Measurements from ENCODE around the gene IDI1.

The IDI1 gene

DNA sequence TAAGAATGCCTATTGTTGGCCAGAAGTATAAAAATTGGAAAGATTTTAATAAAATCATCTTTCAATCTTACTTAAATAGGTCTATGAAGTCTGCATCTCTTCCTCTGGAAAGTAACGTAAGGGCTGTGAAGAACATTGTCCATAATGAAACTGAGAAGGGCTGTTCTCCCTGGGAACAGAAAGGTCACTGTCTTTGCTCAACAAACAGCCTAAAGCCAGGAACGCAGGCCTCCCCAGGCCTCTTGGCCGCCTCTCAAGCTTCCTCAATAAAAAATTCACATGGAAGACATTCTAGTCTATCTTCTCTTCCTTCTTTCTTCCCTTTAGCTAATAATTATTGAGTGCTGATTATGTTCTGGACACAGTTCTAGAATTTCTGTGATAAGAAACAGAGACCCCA, 14.2 kb downstream of the IDI1 start:
- H3K36me3 ChIP-seq (ENCODE audit: low read depth) = peaks cover 5% of the 10 kb centered on the region
- H3K4me1 ChIP-seq (ENCODE audit: insufficient read depth, poor library complexity, severe bottlenecking) = peaks cover 3% of the 10 kb centered on the region
- no peaks in the 10 kb centered on the region for H3K27me3 ChIP-seq (ENCODE audit: insufficient read depth, poor library complexity, severe bottlenecking)
- no peaks in the 10 kb centered on the region for H3K9me3 ChIP-seq (ENCODE audit: severe bottlenecking)
- no peak for ATAC-seq (ENCODE audit: low read depth)
- TF ChIP-seq, protein P1, sequence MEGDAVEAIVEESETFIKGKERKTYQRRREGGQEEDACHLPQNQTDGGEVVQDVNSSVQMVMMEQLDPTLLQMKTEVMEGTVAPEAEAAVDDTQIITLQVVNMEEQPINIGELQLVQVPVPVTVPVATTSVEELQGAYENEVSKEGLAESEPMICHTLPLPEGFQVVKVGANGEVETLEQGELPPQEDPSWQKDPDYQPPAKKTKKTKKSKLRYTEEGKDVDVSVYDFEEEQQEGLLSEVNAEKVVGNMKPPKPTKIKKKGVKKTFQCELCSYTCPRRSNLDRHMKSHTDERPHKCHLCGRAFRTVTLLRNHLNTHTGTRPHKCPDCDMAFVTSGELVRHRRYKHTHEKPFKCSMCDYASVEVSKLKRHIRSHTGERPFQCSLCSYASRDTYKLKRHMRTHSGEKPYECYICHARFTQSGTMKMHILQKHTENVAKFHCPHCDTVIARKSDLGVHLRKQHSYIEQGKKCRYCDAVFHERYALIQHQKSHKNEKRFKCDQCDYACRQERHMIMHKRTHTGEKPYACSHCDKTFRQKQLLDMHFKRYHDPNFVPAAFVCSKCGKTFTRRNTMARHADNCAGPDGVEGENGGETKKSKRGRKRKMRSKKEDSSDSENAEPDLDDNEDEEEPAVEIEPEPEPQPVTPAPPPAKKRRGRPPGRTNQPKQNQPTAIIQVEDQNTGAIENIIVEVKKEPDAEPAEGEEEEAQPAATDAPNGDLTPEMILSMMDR (IDR thresholded peaks at IDR 0.05; ENCODE audit: poor library complexity, severe bottlenecking) = no peak
- no peak overlapping the region for H3K27ac ChIP-seq (ENCODE audit: poor library complexity, severe bottlenecking)
- no peak overlapping the region for H3K4me3 ChIP-seq (ENCODE audit: severe bottlenecking)
- DNase-seq (ENCODE audit: low spot score) = no peak

DNA sequence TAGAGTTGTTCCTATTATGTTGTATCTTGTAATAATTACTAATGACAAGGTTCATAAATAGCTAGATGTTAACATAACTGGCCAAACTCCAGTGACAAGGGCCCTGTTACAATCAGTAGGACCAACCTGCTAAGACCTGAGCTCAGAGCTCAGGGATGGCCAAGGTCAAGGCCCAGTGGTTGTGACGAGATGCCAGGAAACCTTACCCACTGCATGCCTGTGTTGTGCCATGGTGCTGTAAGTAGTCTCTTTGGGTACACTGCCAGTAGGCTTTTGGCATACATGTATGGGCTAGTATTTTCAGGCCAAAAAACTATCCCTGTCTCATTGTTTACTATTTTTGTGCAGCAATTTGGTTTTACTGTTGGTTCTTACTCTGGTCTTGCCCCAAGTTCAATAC, 15.3 kb downstream of the IDI1 start:
- ATAC-seq (ENCODE audit: low read depth) (no peak), DNase-seq (ENCODE audit: low spot score) (no peak)
- no peak overlapping the region for H3K4me3 ChIP-seq (ENCODE audit: severe bottlenecking)
- H3K4me1 ChIP-seq (ENCODE audit: insufficient read depth, poor library complexity, severe bottlenecking) = peaks cover 3% of the 10 kb centered on the region
- no peaks in the 10 kb centered on the region for H3K9me3 ChIP-seq (ENCODE audit: severe bottlenecking)
- no peaks in the 10 kb centered on the region for H3K36me3 ChIP-seq (ENCODE audit: low read depth)
- H3K27ac ChIP-seq (ENCODE audit: poor library complexity, severe bottlenecking) = no peak overlapping the region
- TF ChIP-seq, protein P1 (IDR thresholded peaks at IDR 0.05; ENCODE audit: poor library complexity, severe bottlenecking) = no peak
- no peaks in the 10 kb centered on the region for H3K27me3 ChIP-seq (ENCODE audit: insufficient read depth, poor library complexity, severe bottlenecking)

DNA sequence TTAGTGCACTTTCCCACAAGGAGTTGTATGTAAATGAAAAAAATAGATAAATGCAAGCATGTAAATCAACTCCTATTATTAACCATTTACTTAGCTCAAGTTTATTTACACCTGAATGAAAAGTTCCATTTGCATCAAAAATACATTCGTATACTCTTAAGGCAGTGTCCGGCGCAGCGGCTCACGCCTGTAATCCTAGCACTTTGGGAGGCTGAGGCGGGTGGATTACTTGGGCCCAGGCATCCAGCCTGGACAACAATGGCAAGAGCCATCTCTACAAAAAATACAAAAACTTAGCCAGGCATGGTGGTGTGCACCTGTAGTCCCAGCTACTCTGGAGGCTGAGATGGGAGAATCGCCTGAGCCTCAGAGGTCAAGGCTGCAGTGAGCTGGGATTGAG, 19.1 kb downstream of the IDI1 start:
- H3K36me3 ChIP-seq (ENCODE audit: low read depth) = no peaks in the 10 kb centered on the region
- no peak overlapping the region for H3K27ac ChIP-seq (ENCODE audit: poor library complexity, severe bottlenecking)
- H3K27me3 ChIP-seq (ENCODE audit: insufficient read depth, poor library complexity, severe bottlenecking) = no peaks in the 10 kb centered on the region
- H3K9me3 ChIP-seq (ENCODE audit: severe bottlenecking) = no peaks in the 10 kb centered on the region
- no peaks in the 10 kb centered on the region for H3K4me1 ChIP-seq (ENCODE audit: insufficient read depth, poor library complexity, severe bottlenecking)
- H3K4me3 ChIP-seq (ENCODE audit: severe bottlenecking) = no peak overlapping the region
- TF ChIP-seq, protein P1 (IDR thresholded peaks at IDR 0.05; ENCODE audit: poor library complexity, severe bottlenecking) = no peak
- DNase-seq (ENCODE audit: low spot score) = no peak
- ATAC-seq (ENCODE audit: low read depth) = no peak

DNA sequence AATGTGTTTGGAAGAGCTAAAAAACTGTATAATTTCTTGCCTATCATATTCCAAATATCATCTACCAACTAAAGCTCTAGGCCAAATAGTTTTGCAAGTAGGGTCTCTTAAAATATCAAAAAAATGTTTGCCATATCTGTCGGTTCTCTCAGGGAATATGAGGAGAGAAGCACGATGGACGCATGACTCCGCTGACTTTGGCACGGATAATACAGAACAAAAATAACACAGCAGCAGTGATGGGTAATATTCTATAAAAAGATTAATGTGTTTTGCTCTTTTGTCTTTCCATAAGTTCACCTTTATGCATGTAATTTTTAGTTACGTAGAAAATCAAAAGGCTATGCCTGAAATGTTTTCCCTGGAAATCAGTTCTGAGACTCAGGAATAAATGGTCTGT, 22.3 kb downstream of the IDI1 start:
- no peak for ATAC-seq (ENCODE audit: low read depth)
- no peak overlapping the region for H3K4me3 ChIP-seq (ENCODE audit: severe bottlenecking)
- no peak overlapping the region for H3K27ac ChIP-seq (ENCODE audit: poor library complexity, severe bottlenecking)
- TF ChIP-seq, protein P1 (IDR thresholded peaks at IDR 0.05; ENCODE audit: poor library complexity, severe bottlenecking) = no peak
- no peaks in the 10 kb centered on the region for H3K36me3 ChIP-seq (ENCODE audit: low read depth)
- no peaks in the 10 kb centered on the region for H3K27me3 ChIP-seq (ENCODE audit: insufficient read depth, poor library complexity, severe bottlenecking)
- H3K4me1 ChIP-seq (ENCODE audit: insufficient read depth, poor library complexity, severe bottlenecking) = no peaks in the 10 kb centered on the region
- no peaks in the 10 kb centered on the region for H3K9me3 ChIP-seq (ENCODE audit: severe bottlenecking)
- DNase-seq (ENCODE audit: low spot score) = no peak

DNA sequence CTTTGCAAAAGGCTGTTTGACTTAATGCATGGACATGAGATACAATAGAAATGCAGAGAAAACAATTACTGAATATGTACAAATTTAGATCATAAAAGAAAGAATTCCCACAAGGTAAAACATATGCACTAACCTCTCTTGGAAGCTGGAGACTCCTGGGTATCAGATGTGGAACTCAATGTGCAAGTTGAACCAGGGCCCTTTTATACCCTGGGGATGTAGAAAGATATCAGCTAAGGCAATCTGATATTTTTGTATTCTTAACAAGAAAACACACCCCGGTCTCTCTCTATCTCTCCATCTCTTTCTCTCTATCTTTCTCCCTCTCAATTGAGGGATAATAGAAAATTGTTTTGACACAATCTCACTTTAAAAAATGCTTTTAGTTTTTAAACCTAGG, 23.2 kb downstream of the IDI1 start, which contains the start of gene IDI2:
IDI2 (minus strand) TSS at position 177 of the 400 bp plus-strand sequence. CDS start 1,136 bp downstream, outside the sequence.
- no peak for ATAC-seq (ENCODE audit: low read depth)
- H3K27ac ChIP-seq (ENCODE audit: poor library complexity, severe bottlenecking) = no peak within 1 kb of the TSS
- no peaks in the 10 kb centered on the region for H3K27me3 ChIP-seq (ENCODE audit: insufficient read depth, poor library complexity, severe bottlenecking)
- DNase-seq (ENCODE audit: low spot score) = no peak
- H3K9me3 ChIP-seq (ENCODE audit: severe bottlenecking) = no peaks in the 10 kb centered on the region
- no peak within 1 kb of the TSS for H3K4me3 ChIP-seq (ENCODE audit: severe bottlenecking)
- TF ChIP-seq, protein P1 (IDR thresholded peaks at IDR 0.05; ENCODE audit: poor library complexity, severe bottlenecking) = no peak
- no peaks in the 10 kb centered on the region for H3K36me3 ChIP-seq (ENCODE audit: low read depth)
- H3K4me1 ChIP-seq (ENCODE audit: insufficient read depth, poor library complexity, severe bottlenecking) = no peaks in the 10 kb centered on the region

Data from RWPE2 (cell line).